ENCODE results near the gene CLDN9.

DNA sequence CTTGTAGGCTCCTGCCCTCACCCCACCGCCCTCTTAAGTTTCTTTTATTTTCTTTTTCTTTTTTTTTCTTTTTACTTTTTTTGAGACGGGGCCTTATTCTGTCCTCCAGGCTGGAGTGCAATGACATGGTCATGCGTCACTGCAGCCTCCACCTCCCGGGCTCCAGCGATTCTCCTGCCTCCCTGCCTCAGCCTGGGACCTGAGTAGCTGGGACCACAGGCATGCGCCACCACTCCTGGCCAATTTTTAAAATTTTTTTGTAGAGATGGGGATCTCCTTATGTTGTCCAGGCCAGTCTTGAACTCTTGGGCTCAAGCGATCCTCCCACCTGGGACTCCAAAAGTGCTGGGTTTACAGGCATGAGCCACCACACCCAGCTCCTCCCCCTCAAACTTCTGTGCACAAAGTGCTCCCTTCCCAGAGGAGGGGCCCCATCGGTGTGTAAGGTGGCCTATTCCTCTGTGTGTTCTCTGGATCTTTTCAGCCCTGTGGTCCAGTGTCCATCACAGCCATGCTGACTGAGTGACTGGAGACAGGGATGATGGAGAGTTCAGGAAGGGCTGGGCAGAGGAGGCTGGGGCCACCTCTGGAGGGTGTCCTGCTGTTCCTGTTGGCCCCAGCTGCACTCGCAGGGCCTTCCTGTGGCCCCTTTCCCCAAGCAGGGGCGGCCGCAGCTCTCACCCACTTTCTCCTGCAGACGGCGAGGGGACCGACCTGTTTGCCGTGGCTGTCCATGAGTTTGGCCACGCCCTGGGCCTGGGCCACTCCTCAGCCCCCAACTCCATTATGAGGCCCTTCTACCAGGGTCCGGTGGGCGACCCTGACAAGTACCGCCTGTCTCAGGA lies 43.8 kb downstream of the CLDN9 start:
- TF ChIP-seq SETDB1 (IDR thresholded peaks at IDR 0.05; ENCODE audit: insufficient read length, low read length) (no peak), TCF7L2 (IDR thresholded peaks at IDR 0.05; ENCODE audit: borderline replicate concordance, low read depth, low read length) (no peak), ZNF830 (tag by site-specific recombination; IDR thresholded peaks at IDR 0.05; ENCODE audit: low read depth) (no peak), ZBTB7A (tag by site-specific recombination; IDR thresholded peaks at IDR 0.05; ENCODE audit: low read depth) (no peak), KLF9 (tag by site-specific recombination; IDR thresholded peaks at IDR 0.05; ENCODE audit: low read depth) (no peak), REPIN1 (tag by site-specific recombination; IDR thresholded peaks at IDR 0.05; ENCODE audit: low read depth) (no peak), ZBTB21 (tag by site-specific recombination; IDR thresholded peaks at IDR 0.05) (no peak), BCL11A (tag by site-specific recombination; IDR thresholded peaks at IDR 0.05; ENCODE audit: low read depth) (no peak)
- TF ChIP-seq, protein P1, sequence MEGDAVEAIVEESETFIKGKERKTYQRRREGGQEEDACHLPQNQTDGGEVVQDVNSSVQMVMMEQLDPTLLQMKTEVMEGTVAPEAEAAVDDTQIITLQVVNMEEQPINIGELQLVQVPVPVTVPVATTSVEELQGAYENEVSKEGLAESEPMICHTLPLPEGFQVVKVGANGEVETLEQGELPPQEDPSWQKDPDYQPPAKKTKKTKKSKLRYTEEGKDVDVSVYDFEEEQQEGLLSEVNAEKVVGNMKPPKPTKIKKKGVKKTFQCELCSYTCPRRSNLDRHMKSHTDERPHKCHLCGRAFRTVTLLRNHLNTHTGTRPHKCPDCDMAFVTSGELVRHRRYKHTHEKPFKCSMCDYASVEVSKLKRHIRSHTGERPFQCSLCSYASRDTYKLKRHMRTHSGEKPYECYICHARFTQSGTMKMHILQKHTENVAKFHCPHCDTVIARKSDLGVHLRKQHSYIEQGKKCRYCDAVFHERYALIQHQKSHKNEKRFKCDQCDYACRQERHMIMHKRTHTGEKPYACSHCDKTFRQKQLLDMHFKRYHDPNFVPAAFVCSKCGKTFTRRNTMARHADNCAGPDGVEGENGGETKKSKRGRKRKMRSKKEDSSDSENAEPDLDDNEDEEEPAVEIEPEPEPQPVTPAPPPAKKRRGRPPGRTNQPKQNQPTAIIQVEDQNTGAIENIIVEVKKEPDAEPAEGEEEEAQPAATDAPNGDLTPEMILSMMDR (tag by site-specific recombination; IDR thresholded peaks at IDR 0.05), result no peak

Data from HEK293 (cell line).